Coronary artery (tissue), 2 donors: ENCODE results near the gene CMIP.
"Not testable (repeated sequence)": the region's sequence is repeated elsewhere in the genome, so short reads cannot be mapped to it uniquely, and the experiment has no call there.

Experiments used
- DNase-seq: peaks from one replicate; pipeline ENCODE4 v3.0.0-alpha.2; 2017; ENCODE audit warnings: low spot score
- H3K27ac ChIP-seq, 2 donors: fragments of 200-600 bp; sonication (generic); one replicate each; pipeline ENCODE4 v1.5.1; 2016 to 2019
- H3K4me3 ChIP-seq: fragments of 200-600 bp; sonication (generic); 2 replicates; pipeline ENCODE4 v1.5.1; 2016; ENCODE audit warnings: mild to moderate bottlenecking, moderate library complexity
- TF ChIP-seq, protein P1 (sequence below): fragments of 200-600 bp; sonication (generic); IDR thresholded peaks from one replicate; pipeline ENCODE4 v1.5.1; 2019; ENCODE audit warnings: antibody characterized with exemption

The CMIP gene

DNA sequence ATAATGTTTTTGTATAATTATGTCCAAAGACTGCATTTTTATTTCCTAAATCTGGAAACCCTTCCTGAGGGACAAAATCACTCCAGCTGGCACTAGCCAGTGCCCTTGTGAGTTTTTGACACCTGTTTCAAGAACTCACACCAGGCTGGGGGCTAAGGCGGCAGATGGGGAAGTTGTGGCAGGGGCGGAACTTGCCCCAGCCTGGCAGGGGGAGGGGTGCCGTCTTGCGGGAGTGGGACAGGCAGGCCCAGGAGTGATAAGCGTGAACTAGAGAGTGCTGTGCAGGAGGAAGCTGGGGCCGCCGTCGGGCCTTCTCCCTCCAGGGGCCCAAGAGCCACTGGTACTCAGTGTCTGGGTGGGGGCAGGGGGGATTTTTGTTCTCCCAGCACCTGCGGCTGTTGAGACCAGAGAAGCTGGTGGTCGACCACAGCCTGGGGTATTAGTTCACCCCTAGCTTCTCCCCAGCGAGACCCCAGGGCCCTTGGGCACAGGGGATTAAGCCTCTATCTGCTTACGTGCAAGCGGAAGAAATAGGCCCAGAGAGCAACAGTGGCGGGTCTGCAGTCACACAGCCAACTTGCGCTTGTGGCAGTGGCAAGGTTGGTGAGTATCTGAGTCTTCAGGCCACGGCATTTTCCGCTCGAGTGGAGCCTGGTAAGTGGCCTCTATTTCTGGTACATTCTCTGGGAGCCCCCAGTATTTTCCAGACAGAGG is 294.3 kb downstream of the CMIP start:
- TF ChIP-seq, protein P1, sequence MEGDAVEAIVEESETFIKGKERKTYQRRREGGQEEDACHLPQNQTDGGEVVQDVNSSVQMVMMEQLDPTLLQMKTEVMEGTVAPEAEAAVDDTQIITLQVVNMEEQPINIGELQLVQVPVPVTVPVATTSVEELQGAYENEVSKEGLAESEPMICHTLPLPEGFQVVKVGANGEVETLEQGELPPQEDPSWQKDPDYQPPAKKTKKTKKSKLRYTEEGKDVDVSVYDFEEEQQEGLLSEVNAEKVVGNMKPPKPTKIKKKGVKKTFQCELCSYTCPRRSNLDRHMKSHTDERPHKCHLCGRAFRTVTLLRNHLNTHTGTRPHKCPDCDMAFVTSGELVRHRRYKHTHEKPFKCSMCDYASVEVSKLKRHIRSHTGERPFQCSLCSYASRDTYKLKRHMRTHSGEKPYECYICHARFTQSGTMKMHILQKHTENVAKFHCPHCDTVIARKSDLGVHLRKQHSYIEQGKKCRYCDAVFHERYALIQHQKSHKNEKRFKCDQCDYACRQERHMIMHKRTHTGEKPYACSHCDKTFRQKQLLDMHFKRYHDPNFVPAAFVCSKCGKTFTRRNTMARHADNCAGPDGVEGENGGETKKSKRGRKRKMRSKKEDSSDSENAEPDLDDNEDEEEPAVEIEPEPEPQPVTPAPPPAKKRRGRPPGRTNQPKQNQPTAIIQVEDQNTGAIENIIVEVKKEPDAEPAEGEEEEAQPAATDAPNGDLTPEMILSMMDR: no peak
- H3K27ac ChIP-seq: no peak overlapping the region
- no peak for DNase-seq
- no peak overlapping the region for H3K4me3 ChIP-seq

DNA sequence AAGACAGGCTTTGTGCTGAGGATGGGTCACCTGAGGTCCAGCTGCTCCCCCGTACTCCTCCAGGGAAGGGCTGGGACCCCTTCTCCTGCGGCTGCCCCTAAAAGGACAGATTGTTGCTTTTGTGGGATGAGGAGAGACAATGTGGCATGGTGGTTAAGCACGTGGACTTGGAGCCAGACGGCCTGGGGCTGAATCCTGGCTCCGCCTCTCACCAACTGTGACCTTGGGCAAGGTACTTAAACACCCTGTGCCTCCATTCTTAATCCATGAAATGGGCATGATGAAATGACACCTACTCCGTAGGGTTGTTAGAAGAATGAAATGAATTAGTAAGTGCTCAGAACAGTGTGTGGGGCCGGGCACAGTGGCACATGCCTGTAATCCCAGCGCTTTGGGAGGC is 294.9 kb downstream of the CMIP start:
- Histone ChIP-seq H3K4me3 (no peak overlapping the region), H3K27ac (no peak overlapping the region)
- no peak for DNase-seq
- TF ChIP-seq, protein P1: no peak

DNA sequence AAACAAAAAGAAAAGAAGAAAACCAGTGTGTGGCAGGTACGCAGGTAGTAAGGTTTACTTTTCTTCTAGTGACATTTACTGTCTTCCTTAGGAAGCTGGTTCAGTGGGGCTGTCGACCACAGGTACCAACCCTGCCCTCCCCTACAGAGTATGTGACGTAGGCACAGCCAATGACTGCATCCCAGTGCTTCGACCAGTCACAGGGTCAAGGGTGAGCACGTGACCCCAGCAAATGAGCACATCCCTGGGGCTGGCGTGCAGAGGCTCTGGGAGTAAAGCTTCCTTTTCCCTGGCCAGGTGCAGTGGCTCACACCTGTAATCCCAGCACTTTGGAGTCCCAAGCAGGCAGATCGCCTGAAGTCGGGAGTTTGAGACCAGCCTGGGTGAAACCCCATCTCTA is 295.6 kb downstream of the CMIP start:
- no peak overlapping the region for H3K27ac ChIP-seq
- no peak overlapping the region for H3K4me3 ChIP-seq
- TF ChIP-seq, protein P1: no peak
- DNase-seq: no peak

DNA sequence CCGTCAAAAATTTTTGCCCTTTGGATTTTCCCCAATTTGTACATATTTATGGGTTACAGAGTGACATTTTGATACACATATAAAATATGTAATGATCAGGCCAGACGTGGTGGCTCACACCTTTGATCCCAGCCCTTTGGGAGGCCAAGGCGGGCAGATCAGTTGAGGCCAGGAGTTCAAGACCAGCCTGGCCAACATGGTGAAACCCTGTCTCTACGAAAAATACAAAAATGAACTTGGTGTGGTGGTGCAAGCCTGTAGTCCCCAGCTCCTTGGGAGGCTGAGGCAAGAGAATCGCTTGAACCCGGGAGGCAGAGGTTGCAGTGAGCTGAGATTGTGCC is 296.8 kb downstream of the CMIP start:
- not testable (repeated sequence) for H3K4me3 ChIP-seq, H3K27ac ChIP-seq, DNase-seq

DNA sequence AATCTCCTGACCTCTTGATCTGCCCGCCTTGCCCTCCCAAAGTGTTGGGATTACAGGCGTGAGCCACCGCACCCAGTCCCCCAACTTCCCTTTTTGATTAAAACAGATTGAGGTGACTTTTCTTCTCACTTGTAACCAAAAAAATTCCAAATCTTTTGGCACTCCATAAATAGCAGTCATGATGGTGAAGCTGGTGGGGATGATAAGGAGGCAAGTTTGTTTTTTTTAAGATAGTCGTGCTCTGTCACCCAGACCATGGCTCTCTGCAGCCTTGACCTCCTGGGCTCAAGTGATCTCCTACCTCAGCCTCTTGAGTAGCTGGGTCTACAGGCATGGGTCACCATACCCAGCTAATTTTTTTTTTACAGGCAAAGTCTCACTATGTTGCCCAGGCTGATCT is 299.8 kb downstream of the CMIP start:
- Histone ChIP-seq H3K27ac (no peak overlapping the region), H3K4me3 (no peak overlapping the region)
- no peak for DNase-seq
- TF ChIP-seq, protein P1: no peak

DNA sequence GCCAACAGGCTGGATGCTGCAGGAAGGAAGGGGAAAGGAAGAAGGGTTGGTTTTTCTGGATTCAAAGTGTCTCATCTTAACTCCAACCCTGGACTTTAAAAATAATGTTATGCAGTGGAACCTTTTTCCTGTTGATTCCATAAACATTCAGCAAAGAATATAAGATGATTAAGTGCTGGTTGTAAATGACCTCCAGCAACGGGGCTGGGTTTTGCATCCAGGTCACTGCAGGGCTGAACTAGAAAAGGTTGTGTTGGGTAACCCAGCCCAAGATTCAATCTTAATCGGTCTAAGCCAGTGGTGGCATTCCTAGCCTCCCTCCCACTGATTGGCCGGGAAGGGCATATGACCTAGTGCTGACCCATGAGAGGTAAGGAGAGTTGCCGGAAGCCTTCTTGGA is 300.3 kb downstream of the CMIP start:
- H3K4me3 ChIP-seq: no peak overlapping the region
- DNase-seq: no peak
- H3K27ac ChIP-seq: no peak overlapping the region
- TF ChIP-seq, protein P1: no peak

DNA sequence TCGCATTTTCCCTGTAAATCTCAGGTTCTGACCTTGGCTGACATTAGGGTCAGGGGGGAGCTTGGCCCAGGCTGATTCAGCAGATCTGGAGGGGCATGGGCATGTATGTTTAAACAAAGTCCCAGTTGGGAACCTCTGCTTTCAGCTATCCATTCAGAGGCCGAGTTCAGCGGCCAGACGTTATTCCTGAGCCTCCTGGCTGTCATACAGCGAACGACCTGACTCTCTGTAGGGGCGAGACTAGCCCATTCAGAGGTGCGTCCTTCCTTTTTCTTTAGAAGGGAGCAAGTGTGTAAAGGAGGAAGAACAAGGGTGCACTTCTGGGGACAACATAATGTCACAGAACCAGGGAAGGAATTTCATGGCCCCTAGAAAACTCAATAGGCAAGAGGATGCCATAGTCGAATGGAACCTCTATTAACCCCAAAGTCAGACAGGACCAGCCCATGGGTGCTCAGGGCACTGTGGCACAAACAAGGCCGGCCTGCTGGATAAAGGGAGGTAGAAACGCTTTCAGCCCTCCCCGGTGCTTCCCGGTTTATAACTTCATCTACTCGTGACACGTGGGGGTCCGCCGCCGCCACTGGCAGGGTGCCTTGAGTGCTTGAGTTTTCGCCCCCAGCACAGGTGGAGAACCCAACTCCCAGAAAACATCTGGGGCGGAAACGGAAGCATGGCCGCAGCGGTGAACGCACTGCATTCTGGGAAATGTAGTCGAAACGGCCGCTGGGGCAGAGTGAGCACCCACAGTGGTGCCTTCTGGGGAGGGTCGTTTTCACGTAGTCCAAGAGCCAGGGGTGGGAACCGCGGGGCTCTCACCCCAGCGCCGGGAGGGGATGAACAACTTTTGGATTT is 301.3 kb downstream of the CMIP start:
- Histone ChIP-seq H3K4me3 (peak overlapping the region; percentile 64), H3K27ac (no peak overlapping the region)
- TF ChIP-seq, protein P1: no peak
- no peak for DNase-seq
